Activated T-cell treated with anti-CD3 and anti-CD28 coated beads, Interleukin-2, amount 50 U/mL, for 4 hours (primary cell): Measurements from ENCODE around the gene LY6G6C. TPM values are rescaled to one million over a fixed set of nuclear protein-coding genes. Genes with fewer than 3 reads are reported as not detected.

ENCODE experiments used
- ATAC-seq, 2 donors: fragments of 200-7000 bp; cut with Tn5 transposase; one replicate each; pipeline ENCODE4 v1.10.0; 2021
- DNase-seq: peaks from one replicate; pipeline ENCODE4 v3.0.0-alpha.2; 2020
- H3K27me3 Mint-ChIP-seq: one replicate; pipeline ENCODE4 v1.8.0; 2021; ENCODE audit warnings: low read depth, mixed read lengths
- H3K36me3 Mint-ChIP-seq: one replicate; pipeline ENCODE4 v1.8.0; 2022; ENCODE audit warnings: mixed read lengths; ENCODE audit not compliant: insufficient read depth
- H3K4me1 Mint-ChIP-seq: one replicate; pipeline ENCODE4 v1.8.0; 2021; ENCODE audit warnings: low read depth, mixed read lengths
- H3K4me3 Mint-ChIP-seq: one replicate; pipeline ENCODE4 v1.8.0; 2021; ENCODE audit warnings: mild to moderate bottlenecking, moderate library complexity, mixed read lengths
- H3K9me3 Mint-ChIP-seq: one replicate; pipeline ENCODE4 v1.8.0; 2021; ENCODE audit warnings: mixed read lengths
- total RNA-seq, 3 donors: library from RNA; stranded (reverse); gene quantifications; one replicate each; pipeline ENCODE4 v1.2.1, GENCODE V29; 2021

The LY6G6C gene
- total RNA-seq, 3 donors from 2014 or later: not detected

DNA sequence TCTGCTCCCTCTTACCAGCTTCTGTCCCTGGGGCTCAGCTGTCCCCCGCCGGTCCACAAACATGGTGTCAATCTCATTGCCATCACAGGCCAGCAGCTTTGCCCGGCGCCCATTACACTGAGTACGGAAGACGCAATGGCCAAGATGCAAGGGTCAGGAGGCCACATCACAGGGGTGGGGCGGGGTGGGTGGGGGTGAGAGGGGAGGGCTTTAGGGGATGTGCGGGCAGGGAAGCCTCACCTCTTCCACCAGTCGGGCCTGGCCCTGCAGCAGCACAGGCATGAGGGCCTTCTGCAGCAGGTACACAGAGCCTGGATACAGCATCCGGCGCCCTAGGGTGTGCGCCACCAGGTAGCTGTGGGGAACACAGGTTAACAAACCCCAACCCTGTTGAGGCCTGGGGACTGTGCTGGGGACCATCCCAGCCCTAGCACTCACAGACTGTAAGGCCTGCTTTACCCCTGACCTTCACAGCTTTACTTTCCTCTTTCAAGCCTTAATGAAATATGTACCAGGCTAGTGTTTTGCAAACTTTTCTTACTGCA is 29.9 kb downstream of the LY6G6C start:
- peaks cover 17% of the 10 kb centered on the region for H3K36me3 Mint-ChIP-seq
- no peak overlapping the region for H3K4me3 Mint-ChIP-seq
- peaks cover 3% of the 10 kb centered on the region for H3K4me1 Mint-ChIP-seq
- no peak for ATAC-seq
- H3K27me3 Mint-ChIP-seq: no peaks in the 10 kb centered on the region
- no peaks in the 10 kb centered on the region for H3K9me3 Mint-ChIP-seq
- DNase-seq: no peak

- Mint-ChIP-seq H3K27me3 (no peaks in the 10 kb centered on the region), H3K36me3 (peaks cover 19% of the 10 kb centered on the region), H3K9me3 (no peaks in the 10 kb centered on the region), H3K4me3 (no peak overlapping the region), H3K4me1 (peaks cover 3% of the 10 kb centered on the region)
- no peak for ATAC-seq
- no peak for DNase-seq
These were observed 30.5 kb downstream of the LY6G6C start for GRCh38 chr6:31691078-31691463.

DNA sequence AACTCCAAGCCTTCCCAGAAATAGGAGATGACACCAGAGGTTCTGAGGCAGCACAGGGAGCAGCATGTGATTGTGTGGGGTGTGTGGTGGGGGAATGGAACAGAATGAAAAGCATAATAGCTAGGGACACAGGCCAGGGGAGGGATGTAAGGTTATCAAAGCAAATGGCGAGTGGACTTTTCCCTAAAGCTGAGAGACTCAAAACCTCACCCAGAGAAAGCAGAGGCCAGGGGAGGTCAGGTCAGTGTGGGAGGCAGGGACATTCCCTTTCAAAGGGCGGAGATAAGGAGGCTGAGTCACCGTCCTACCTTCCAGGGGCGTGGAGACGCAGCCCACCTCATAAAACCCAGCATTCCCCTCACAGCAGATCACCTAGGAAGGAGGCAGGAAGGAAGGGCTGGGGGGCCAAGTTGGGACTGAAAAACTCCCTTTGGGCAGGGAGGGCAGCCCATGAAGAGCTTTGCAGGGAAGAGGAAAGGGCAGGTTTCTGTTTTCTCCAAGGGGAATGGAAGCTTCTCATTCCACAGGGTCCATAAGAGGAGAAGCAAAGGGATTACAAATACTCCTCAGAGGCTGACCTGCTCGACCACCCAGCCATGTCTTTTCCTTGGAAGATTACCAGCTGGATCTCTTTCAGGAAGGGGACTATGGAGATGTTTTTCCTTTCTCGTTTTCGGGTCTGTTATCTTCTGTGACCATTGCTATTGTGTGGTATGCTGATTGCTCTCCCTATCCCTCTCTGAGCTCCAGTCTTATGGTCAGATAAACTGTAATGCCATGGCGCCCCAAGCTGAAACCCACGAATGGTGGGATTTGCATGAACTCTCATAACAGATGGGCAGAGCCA is 31.1 kb downstream of the LY6G6C start:
- no peaks in the 10 kb centered on the region for H3K9me3 Mint-ChIP-seq
- peaks cover 22% of the 10 kb centered on the region for H3K36me3 Mint-ChIP-seq
- ATAC-seq (no peak), DNase-seq (no peak)
- H3K4me1 Mint-ChIP-seq: peaks cover 3% of the 10 kb centered on the region
- no peaks in the 10 kb centered on the region for H3K27me3 Mint-ChIP-seq
- no peak overlapping the region for H3K4me3 Mint-ChIP-seq

DNA sequence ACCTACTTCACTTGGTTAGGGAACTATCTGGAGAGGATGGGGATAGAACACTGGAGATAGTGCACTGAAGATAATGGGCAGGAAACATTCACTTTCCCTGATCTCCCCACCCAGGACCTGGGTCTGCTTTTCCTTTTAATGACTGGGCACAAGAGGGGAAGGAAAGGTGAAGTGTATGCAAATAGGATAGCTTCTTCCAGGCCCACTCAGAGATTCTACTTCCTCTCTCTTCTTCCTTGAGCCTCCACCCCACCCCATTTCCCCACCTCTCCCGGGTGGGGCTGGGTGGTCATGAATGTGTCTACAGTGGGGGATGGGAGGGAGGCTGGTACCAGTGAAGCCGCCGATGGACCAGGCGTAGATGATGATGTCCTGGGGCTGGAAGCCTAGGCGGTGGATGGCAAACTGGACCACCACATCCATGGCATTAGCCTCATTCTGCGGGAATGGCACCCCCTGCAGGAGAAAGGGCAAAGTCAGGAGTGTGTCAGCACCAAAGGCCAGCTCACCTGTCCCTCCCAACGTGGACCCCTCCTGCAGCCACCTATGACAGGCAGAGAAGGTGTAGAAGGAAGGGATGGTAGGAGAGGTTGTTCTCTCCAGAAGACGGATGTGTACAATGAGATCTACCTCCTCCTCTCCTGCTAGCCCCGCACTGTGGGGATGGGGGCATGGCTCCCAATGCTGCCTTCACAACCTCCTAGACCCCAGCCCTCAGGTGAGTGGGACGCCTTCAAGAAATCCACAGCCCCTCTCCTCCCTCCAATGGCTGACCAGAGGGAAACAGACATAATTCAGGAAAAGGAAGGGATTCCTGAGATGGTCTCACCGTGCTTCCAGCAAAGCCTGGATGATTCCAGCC is 32.1 kb downstream of the LY6G6C start:
- ATAC-seq (peak; percentile 25 to 34), DNase-seq (no peak)
- Mint-ChIP-seq H3K9me3 (no peaks in the 10 kb centered on the region), H3K36me3 (peaks cover 16% of the 10 kb centered on the region), H3K4me3 (no peak overlapping the region), H3K4me1 (peaks cover 3% of the 10 kb centered on the region), H3K27me3 (no peaks in the 10 kb centered on the region)

- H3K4me1 Mint-ChIP-seq: peaks cover 5% of the 10 kb centered on the region
- peaks cover 16% of the 10 kb centered on the region for H3K36me3 Mint-ChIP-seq
- H3K4me3 Mint-ChIP-seq: no peak overlapping the region
- H3K9me3 Mint-ChIP-seq: no peaks in the 10 kb centered on the region
- no peaks in the 10 kb centered on the region for H3K27me3 Mint-ChIP-seq
- DNase-seq (no peak), ATAC-seq (no peak)
These were observed 33.5 kb downstream of the LY6G6C start for GRCh38 chr6:31687860-31688693.

- no peak overlapping the region for H3K4me3 Mint-ChIP-seq
- no peak for ATAC-seq
- H3K4me1 Mint-ChIP-seq: peaks cover 5% of the 10 kb centered on the region
- DNase-seq: no peak
- H3K27me3 Mint-ChIP-seq: no peaks in the 10 kb centered on the region
- H3K9me3 Mint-ChIP-seq: no peaks in the 10 kb centered on the region
- peaks cover 15% of the 10 kb centered on the region for H3K36me3 Mint-ChIP-seq
These were observed 34.2 kb downstream of the LY6G6C start for GRCh38 chr6:31687321-31687720.

DNA sequence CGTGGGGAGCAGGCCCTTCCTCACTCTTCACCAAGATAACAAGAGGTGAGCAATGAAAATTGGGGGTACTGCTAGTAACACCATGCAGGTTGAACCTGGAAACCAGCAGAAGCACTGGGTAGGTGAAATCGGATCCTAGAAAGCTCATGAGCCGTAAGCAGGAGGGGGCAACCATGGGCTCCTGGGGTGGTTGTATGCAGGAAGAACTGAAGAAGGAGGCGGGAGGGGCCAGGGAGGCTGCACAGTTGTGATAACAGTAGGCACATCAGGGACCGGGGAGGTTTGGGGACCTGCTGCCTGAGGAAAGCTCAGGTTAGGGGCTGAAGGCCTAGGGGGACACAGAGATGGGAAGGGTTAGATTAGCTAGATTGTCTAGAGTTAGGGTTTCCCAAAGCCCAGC is 35.1 kb downstream of the LY6G6C start:
- Mint-ChIP-seq H3K4me3 (no peak overlapping the region), H3K9me3 (no peaks in the 10 kb centered on the region), H3K36me3 (peaks cover 13% of the 10 kb centered on the region), H3K4me1 (peaks cover 7% of the 10 kb centered on the region), H3K27me3 (no peaks in the 10 kb centered on the region)
- no peak for ATAC-seq
- no peak for DNase-seq

DNA sequence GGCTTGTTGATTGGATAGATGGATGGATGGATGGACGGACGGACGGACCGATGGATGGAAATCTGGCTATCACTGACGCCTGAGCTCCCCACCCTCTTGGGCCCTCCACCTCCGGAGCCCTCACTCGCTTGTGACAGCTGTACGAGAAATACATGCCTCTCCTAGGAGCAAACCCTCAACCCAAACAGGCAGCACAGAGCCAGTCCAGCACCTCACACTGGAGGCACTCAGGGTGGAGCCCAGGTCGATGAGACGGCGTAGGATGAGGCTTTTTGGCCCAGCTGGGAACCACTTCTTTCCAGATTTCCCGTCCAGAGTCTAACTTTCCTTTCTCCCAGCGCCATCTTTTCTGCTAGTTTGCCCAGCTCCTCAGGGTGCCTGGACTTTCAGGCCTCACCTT is 38.0 kb downstream of the LY6G6C start:
- Mint-ChIP-seq H3K4me3 (no peak overlapping the region), H3K27me3 (no peaks in the 10 kb centered on the region), H3K9me3 (no peaks in the 10 kb centered on the region), H3K4me1 (peaks cover 19% of the 10 kb centered on the region), H3K36me3 (peaks cover 13% of the 10 kb centered on the region)
- no peak for ATAC-seq
- DNase-seq: no peak

DNA sequence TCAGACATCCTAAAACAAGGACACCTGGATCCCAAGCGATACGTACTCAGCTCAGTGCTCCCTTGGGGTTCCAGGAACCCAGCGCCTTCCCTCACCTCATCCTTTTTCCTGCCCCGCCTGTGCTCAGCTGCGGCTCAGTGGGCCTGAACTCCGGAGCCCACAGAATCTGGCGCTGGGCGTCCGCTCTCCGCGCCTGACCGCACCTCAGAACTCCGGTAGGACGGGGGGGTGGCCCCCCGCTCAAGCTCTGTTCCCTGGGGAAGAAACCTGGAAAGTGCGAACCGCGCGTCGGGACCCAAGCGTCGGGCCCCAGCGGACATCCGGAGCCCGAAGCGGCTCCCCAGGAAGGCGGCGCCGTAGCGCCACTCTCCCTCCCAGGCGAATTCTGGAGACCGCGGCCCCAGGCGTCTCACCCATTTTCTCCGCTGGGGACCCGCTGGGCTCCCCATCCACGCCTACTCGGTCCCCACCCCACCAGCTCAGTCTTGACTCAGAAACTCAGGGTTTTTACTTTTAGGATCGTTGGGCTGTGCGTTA is 40.3 kb downstream of the LY6G6C start:
- peaks cover 5% of the 10 kb centered on the region for H3K36me3 Mint-ChIP-seq

DNA sequence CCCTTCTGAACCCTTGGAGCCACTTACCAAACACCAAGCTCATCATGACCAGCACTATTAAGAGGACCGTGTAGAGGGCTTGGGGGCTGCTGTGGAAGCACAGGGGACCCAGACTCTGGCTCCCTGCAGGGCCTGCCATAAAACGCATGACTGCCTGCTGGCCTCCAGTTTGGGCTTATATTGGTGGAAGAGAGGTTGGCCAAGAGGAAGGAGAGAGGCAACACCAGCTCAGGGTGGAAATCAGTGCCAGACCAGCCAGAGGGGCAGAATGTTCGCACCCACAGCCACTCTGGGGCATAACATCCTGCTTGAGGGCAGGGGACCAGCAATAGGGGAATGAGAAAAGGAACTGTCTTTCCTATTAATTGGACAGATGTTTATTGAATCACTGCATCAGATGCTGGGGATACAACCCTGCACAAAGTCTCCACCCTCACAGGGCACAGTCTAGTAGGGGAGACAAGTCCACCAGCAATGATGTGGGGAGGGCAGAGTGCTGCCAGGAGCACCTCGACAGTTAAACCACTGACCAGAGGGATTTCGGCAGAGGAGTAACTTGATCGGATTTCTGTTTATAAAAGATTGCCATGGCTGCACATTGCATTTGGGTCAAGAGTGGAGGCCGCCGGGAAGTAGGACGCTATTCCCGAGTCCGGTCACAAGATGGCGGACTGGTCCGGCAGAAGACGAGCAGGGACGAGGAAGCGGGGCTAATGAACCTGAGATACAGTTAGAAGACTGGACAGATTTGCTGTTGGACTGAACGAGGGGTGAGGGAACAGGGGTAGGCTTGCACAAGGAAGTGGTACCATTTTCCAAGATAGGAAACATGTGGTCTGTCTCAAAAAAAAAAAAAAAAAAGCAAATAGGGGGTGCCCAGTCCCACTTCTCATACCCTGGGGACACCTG is 41.1 kb downstream of the LY6G6C start, which contains the start of gene LY6G5C:
Gene LY6G5C, minus strand, starts transcription at position 842 of the 909 bp plus-strand sequence. Its CDS starts 694 bp downstream, at position 148.
- Mint-ChIP-seq H3K4me1 (peaks cover 19% of the 10 kb centered on the region), H3K36me3 (no peaks in the 10 kb centered on the region)
- peak; percentile 64 to 71 for ATAC-seq

More for the DNA sequence above, 40.3 kb downstream of the LY6G6C start:
- DNase-seq (peak; percentile 34), ATAC-seq (peak; percentile 76 to 81)
- H3K4me3 Mint-ChIP-seq: peak overlapping the region; percentile 78
- H3K27me3 Mint-ChIP-seq: no peaks in the 10 kb centered on the region
- H3K4me1 Mint-ChIP-seq: peaks cover 19% of the 10 kb centered on the region
- no peaks in the 10 kb centered on the region for H3K9me3 Mint-ChIP-seq

DNA sequence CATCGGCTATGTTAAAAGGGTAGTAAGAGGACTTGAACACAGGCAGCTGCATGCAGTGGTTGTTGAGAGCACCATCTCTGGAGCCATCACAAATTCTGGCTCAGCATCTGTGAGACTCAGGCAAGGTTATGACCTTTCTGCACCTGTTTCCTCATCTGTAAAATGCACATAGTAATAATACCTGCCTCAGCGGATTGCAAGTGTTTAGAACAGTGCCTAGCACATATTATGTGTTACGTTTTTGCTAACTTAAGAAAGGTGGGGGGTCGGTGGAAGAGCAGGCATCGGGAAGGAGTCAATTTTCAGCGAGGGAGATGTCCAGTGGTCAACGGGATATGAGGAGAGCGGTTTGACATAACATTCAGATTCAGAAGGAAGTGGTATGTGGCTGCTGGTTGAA is 43.6 kb downstream of the LY6G6C start:
- no peak overlapping the region for H3K4me3 Mint-ChIP-seq
- H3K4me1 Mint-ChIP-seq: peaks cover 17% of the 10 kb centered on the region
- DNase-seq: no peak
- ATAC-seq: no peak
- H3K9me3 Mint-ChIP-seq: no peaks in the 10 kb centered on the region
- peaks cover 4% of the 10 kb centered on the region for H3K36me3 Mint-ChIP-seq
- H3K27me3 Mint-ChIP-seq: no peaks in the 10 kb centered on the region

More for the DNA sequence above, 41.1 kb downstream of the LY6G6C start, which contains the start of gene LY6G5C:
- no peaks in the 10 kb centered on the region for H3K9me3 Mint-ChIP-seq
- DNase-seq: peak; percentile 60
- peak within 1 kb of the TSS; percentile 78 for H3K4me3 Mint-ChIP-seq
- H3K27me3 Mint-ChIP-seq: no peaks in the 10 kb centered on the region

DNA sequence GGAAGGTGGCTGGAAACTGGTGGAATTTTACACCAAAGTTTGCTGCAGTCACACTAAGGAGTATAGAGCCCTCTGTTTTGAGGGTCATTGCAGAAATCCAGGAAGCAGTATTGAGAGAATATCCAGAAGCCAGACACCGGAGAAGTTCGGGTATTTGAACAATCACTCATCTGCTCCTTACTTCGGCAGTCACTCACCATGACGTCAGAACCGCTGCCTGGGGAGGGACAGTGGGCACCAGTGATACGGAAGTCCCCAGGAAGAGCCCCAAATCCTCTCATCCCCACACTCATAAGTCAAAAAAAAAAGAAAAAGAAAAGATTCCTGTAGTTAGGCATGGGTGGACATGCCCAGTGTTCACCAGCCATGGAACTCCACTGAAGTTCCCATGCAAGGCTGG is 44.6 kb downstream of the LY6G6C start:
- Mint-ChIP-seq H3K36me3 (peaks cover 10% of the 10 kb centered on the region), H3K27me3 (no peaks in the 10 kb centered on the region), H3K9me3 (no peaks in the 10 kb centered on the region), H3K4me1 (peaks cover 17% of the 10 kb centered on the region), H3K4me3 (no peak overlapping the region)
- ATAC-seq: no peak
- no peak for DNase-seq
